Right ventricle myocardium superior (tissue), 1 donor: ENCODE measurements around the gene SLC24A3. TPM values are rescaled to one million over a fixed set of nuclear protein-coding genes. Genes with fewer than 3 reads are reported as not detected.

ENCODE experiments used
- ATAC-seq: fragments of 200-7000 bp; cut with Tn5 transposase; one replicate; pipeline ENCODE4 v1.9.1; 2020; ENCODE audit warnings: mild to moderate bottlenecking; ENCODE audit not compliant: poor library complexity
- DNase-seq: peaks from one replicate; pipeline ENCODE4 v3.0.0-alpha.2; 2020
- intact Hi-C: fragments of 100-400 bp; cut with DNase I; formaldehyde crosslinking; loops from one replicate; pipeline ENCODE4 v1.11.2; 2022
- total RNA-seq: library from RNA; stranded (reverse); fragmentation: NEBNext Ultra II Directional; extraction: Animal tissue kit (Norgen Biotek cat#: 25700); gene quantifications from one replicate; pipeline ENCODE4 v1.2.1, GENCODE V29; 2021
- donor health status: DM: no; HTN: yes; CAD: no; lungs with severe emphysema.

Gene SLC24A3
- total RNA-seq, 1 donor from 2014 or later = 0.62 TPM

DNA sequence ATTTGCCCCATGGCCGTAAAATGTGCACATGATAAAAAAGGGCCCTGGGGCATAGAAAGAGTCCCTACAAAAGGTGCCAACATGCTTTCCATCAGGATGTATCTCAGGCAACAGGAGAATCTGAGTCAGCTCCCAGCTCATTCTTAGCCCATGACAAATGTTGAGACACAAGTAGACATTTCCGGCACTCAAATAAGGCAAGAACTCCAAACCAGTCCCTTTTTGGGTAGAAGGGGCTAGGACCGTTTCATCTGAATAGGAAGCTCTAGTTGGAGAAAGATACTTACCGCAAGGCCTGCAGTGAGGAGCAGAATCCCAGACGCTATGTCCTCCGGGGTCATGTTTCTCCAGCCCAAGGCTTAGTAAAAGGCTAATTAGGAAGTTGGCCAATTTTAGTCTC, 284.6 kb downstream of the SLC24A3 start:
- intact Hi-C loops = no loop called here
- ATAC-seq = no peak
- DNase-seq = no peak

GRCh38 chr20:19498756-19499155, 286.3 kb downstream of the SLC24A3 start:
- DNase-seq (no peak), ATAC-seq (no peak)
- intact Hi-C loops = no loop called here

DNA sequence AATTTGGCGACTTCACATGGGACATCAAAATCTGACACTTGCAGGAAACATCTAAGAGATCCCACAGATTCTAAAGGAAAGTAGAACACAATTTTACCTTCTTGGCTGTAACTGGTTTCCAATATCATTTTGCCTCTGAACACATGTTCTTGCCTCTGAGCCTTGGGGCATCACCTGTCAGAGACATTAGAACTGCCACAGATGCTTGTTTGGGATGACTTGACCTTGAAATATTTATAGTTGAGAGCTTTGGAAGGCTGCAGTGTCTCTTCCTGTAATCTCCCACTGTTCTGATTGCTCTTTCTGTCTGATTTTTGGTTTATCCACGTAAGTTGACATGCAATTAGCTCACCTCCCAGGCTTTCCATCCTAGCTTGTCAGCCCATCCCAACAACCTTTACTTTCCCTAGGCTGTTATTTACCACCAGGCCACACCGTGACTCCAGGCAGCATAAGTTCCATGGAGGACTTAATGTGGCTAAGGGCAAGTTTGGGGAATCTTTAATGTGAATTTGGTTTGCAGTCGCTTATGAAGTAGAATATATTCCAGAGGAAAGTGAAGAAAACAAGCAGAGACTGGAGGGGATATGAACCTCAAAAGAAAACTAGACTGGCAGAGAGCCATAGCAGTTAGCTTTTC, 289.2 kb downstream of the SLC24A3 start:
- no peak for DNase-seq
- ATAC-seq = no peak
- intact Hi-C loops = no loop called here

DNA sequence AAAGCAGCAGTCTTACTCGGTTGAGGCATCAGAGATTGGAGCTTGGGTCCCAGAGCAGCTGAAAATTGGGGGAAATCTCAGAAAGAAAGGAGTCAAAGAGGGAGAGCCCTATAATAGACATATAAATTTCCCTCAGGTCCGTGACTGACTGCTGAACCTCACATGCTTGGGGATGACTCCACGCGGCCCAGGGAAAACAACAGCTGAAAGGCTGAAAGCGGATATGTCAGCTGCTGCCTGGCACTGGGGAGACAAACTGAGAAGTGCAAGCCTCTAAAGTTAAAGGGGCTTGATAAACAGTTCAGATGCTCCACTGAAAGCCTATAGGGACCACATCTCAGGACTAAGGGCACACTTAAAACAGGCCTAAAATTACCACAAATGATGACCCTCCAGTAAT, 289.7 kb downstream of the SLC24A3 start:
- intact Hi-C loops = no loop called here
- DNase-seq = no peak
- ATAC-seq = no peak

- no peak for DNase-seq
- intact Hi-C loops = no loop called here
- no peak for ATAC-seq
These were observed 291.8 kb downstream of the SLC24A3 start for GRCh38 chr20:19504251-19504650.

- no peak for ATAC-seq
- no peak for DNase-seq
- intact Hi-C loops = no loop called here
These were observed 293.6 kb downstream of the SLC24A3 start for GRCh38 chr20:19506021-19506420.

- intact Hi-C loops = no loop called here
- DNase-seq (no peak), ATAC-seq (no peak)
These were observed 296.0 kb downstream of the SLC24A3 start for GRCh38 chr20:19508449-19508848.

GRCh38 chr20:19510611-19511010, 298.2 kb downstream of the SLC24A3 start:
- intact Hi-C loops = no loop called here
- DNase-seq (no peak), ATAC-seq (no peak)

GRCh38 chr20:19511931-19512330, 299.5 kb downstream of the SLC24A3 start:
- intact Hi-C loops = no loop called here
- ATAC-seq (no peak), DNase-seq (no peak)

DNA sequence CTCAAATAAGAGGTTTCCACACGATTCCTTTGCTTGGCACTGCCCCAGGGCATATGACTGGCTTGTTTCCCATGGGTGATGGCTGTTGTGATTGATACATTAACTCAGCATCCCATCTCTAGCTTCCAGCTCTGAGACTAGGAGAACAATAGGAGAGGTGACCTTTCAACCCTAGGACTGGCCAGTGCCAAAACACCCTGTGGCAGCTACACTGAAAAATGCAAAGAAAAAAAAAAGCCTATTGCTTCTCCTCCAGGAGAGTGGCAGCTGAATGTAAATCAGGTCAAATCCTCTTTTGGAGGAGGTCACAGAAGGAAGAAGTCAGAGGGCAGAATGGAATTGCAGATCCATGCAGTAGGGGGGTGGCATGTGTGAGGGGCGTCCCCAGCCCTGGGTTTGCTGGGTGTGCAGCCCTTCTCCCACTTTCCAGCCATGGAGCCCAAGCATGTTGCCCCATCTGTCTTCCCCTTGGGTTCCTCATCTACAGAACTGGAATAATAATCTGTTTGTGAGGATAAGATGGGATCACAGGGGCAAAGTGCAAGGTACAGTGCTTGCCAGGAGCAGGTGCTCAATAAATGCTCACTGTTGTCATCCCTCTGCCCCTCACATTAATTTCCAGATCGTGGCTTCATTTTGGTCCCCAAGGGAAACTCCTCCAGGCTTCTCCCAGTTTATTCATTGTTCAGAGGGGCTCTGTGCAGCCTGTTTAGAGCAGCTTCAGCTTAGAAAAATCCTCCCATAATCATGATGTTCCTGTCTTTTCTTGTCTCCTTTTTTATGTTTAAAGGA, 300.6 kb downstream of the SLC24A3 start:
- no peak for ATAC-seq
- intact Hi-C loops = no loop called here
- no peak for DNase-seq

- ATAC-seq (no peak), DNase-seq (no peak)
These were observed 302.6 kb downstream of the SLC24A3 start for GRCh38 chr20:19515074-19515473.

DNA sequence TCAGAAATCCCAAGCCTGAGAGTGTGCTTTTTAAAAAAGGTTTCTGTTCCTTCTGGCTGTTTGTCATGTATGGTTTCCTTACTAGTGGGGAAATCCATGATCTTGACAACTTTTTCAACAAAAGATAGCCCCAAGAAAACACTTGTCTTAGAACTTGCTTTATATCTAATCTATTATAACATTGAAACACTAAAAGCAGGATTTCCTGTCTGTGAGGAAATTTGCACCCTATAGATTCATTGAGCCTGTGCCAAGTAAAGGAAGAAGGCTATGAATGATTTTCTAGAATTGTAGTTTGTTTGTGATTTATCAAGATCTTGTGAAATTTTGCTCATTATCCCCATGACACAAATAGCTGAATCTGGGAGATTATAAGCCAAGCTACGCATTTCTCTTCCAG, 307.0 kb downstream of the SLC24A3 start:
- ATAC-seq (no peak), DNase-seq (no peak)
- intact Hi-C loops = no loop called here

More at GRCh38 chr20:19515074-19515473, 302.6 kb downstream of the SLC24A3 start:
- intact Hi-C loops = no loop called here

GRCh38 chr20:19520261-19520660, 307.8 kb downstream of the SLC24A3 start:
- ATAC-seq = no peak

DNA sequence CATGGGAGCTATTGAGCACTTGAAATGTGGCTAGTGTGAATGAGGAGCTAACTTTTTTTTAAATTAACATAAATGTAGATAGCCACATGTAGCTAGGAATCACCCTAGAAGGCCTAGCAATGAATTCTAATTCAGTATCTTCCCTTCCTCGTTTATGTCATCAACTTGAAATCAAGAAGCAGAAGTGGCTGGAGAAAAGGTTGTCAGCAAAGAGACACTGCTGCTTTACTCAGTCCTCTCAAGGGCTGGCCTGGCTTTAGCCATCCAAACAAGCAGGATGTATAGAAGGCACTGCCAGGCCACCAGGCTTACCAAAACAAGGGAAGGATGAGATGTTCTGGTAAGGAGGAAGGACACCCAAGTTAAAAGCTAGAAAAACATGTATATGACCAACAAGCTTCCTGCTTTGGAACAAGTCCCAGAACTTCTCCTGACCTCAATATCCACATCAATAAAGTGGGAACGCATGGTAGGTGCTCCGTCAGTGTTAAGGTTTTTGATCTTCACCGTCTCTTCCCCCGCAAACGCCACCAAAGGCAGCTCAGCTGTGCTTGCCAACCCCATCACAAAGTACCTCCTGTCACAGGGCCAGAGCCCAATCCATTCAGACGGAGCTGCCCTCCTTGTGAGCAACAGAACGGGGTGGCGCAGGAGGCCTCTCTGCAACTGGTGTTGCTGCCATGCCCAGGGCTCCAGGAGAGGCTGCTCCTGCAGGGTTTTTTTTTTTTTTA, 309.8 kb downstream of the SLC24A3 start:
- ATAC-seq = no peak
- intact Hi-C loops = no loop called here
- no peak for DNase-seq

More at GRCh38 chr20:19520261-19520660, 307.8 kb downstream of the SLC24A3 start:
- DNase-seq = no peak
- intact Hi-C loops = no loop called here

DNA sequence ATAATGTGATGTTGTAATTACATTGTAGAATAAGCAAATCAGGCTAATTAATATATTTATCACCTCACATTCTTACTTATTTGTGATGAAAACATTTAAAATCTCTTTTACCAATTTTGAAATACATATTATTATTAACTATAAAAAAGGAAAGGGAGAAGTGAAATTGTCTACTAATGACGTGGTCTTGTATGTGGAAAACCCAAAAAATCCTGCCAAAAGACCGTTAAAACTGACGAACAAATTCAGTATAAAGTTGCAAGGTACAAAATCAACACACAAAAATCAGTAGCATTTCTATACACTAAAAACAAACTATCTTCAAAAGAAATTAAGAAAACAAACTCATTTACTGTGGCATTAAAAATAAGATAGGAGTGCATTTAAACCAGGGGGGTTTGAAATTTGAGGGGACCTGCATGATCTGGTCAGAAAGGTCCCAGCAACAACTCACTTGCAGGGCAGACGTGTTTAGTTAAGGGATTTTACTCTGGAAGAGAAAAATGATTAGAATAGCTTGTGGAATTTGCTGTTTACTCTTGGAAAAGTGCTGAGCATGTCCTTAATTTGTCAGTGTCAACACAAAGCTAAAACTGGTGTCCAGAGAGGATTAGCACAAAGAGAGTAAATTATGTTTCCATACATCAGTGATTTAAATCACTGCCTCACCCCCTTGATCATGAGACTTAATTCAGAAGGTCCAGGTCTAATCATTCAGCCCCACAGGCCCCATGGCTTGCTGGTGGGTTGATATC, 310.6 kb downstream of the SLC24A3 start:
- intact Hi-C loops = no loop called here
- no peak for ATAC-seq
- DNase-seq = no peak

DNA sequence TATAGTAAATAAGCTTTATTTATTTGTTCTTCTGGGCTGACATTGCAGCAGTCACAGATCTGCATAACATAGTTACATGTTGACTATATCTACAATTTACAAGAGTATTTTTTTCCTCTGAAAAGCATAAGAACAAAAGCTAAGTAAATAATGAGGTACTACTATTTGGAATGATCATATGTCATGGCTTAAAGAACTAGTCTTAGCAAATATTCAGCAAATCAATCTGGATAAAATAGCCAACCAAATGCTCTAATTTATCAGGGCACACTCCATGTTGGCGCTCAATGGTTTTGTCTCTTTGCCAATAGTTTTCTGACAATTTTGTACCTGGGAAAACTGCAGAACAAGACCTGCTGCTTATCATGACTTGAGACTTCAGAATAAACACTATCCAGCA, 312.2 kb downstream of the SLC24A3 start:
- no peak for ATAC-seq
- no peak for DNase-seq
- intact Hi-C loops = no loop called here

GRCh38 chr20:19527509-19527908, 315.1 kb downstream of the SLC24A3 start:
- ATAC-seq = no peak
- no peak for DNase-seq
- intact Hi-C loops = no loop called here

- intact Hi-C loops = no loop called here
- ATAC-seq (no peak), DNase-seq (no peak)
These were observed 316.0 kb downstream of the SLC24A3 start for GRCh38 chr20:19528286-19529030.
